Liver (tissue), 3 donors: ENCODE data around the gene CELF1.
"Not testable (repeated sequence)": the region's sequence is repeated elsewhere in the genome, so short reads cannot be mapped to it uniquely, and the experiment has no call there.

Source experiments
- EGR1 ChIP-seq, 2 donors: IDR thresholded peaks; 2 replicates each; pipeline ENCODE4 v1.6.1; 2016 to 2018; ENCODE audit warnings: antibody characterized with exemption in 2 of 2, low read depth in 2 of 2
- FOXA1 ChIP-seq: IDR thresholded peaks from 2 replicates; pipeline ENCODE4 v1.6.1; 2016; ENCODE audit warnings: antibody characterized with exemption
- GABPA ChIP-seq, 2 donors: IDR thresholded peaks in 1 of 2; conservative IDR thresholded peaks in 1 of 2; 2 replicates each; pipeline ENCODE4 v1.6.1; 2016; ENCODE audit warnings: antibody characterized with exemption in 2 of 2, mild to moderate bottlenecking in 1 of 2, moderate library complexity in 1 of 2
- JUND ChIP-seq, 2 donors: IDR thresholded peaks; 2 replicates each; pipeline ENCODE4 v1.6.1; 2016; ENCODE audit warnings: antibody characterized with exemption in 2 of 2
- RAD21 ChIP-seq, 2 donors: IDR thresholded peaks; 2 replicates each; pipeline ENCODE4 v1.6.1; 2016; ENCODE audit warnings: antibody characterized with exemption in 2 of 2, mild to moderate bottlenecking in 2 of 2
- RXRA ChIP-seq, 2 donors: IDR thresholded peaks; 2 replicates each; pipeline ENCODE4 v1.6.1; 2017 to 2018; ENCODE audit warnings: antibody characterized with exemption in 2 of 2, mild to moderate bottlenecking in 1 of 2
- SP1 ChIP-seq: IDR thresholded peaks from 2 replicates; pipeline ENCODE4 v1.6.1; 2018; ENCODE audit warnings: antibody characterized with exemption, mild to moderate bottlenecking
- TAF1 ChIP-seq: conservative IDR thresholded peaks from 2 replicates; pipeline ENCODE4 v1.6.1; 2016; ENCODE audit warnings: antibody characterized with exemption, mild to moderate bottlenecking
- YY1 ChIP-seq: IDR thresholded peaks from 2 replicates; pipeline ENCODE4 v1.6.1; 2016; ENCODE audit warnings: antibody characterized with exemption, mild to moderate bottlenecking
- TF ChIP-seq, protein P1 (sequence below): fragments of 150-350 bp; IDR thresholded peaks from 2 replicates; pipeline ENCODE4 v1.5.1; 2017; ENCODE audit warnings: improper control_type of control experiment, low read depth, low read length; ENCODE audit not compliant: missing input control
- TF ChIP-seq, protein P2 (sequence below): IDR thresholded peaks from 2 replicates; pipeline ENCODE4 v1.6.1; 2016; ENCODE audit warnings: antibody characterized with exemption, mild to moderate bottlenecking
- TF ChIP-seq, protein P3 (sequence below): IDR thresholded peaks from 2 replicates; pipeline ENCODE4 v1.6.1; 2016; ENCODE audit warnings: antibody characterized with exemption
- TF ChIP-seq, protein P4 (sequence below): IDR thresholded peaks from 2 replicates; pipeline ENCODE4 v1.6.1; 2016; ENCODE audit warnings: antibody characterized with exemption
- TF ChIP-seq, protein P5 (sequence below): IDR thresholded peaks from 2 replicates; pipeline ENCODE4 v1.6.1; 2016; ENCODE audit warnings: antibody characterized with exemption
- donor health status: healthy.
- donor health status: healthy.

DNA sequence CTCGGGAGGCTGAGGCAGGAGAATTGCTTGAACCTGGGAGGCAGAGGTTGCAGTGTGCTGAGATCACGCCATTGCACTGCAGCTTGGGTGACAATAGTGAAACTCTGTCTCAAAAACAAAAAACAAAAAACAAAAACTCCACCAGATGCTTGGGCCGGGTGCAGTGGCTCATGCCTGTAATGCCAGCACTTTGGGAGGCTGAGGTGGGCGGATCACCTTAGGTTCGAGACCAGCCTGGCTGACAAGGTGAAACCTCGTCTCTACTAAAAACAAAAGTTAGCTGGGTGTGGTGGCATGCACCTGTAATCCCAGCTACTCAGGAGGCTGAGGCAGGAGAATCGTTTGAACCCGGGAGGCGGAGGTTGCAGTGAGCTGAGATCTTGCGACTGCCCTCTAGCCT, 11.4 kb upstream of the CELF1 start:
- not testable (repeated sequence) for TF ChIP-seq GABPA (IDR thresholded peaks at IDR 0.05 in 1 of 2, conservative IDR thresholded peaks at IDR 0.05 in 1 of 2); TAF1; YY1; EGR1 (IDR thresholded peaks at IDR 0.05; ENCODE audit: low read depth in 2 of 2); JUND (IDR thresholded peaks at IDR 0.05); RAD21 (IDR thresholded peaks at IDR 0.05); SP1; FOXA1; RXRA (IDR thresholded peaks at IDR 0.05)
- TF ChIP-seq, protein P1, sequence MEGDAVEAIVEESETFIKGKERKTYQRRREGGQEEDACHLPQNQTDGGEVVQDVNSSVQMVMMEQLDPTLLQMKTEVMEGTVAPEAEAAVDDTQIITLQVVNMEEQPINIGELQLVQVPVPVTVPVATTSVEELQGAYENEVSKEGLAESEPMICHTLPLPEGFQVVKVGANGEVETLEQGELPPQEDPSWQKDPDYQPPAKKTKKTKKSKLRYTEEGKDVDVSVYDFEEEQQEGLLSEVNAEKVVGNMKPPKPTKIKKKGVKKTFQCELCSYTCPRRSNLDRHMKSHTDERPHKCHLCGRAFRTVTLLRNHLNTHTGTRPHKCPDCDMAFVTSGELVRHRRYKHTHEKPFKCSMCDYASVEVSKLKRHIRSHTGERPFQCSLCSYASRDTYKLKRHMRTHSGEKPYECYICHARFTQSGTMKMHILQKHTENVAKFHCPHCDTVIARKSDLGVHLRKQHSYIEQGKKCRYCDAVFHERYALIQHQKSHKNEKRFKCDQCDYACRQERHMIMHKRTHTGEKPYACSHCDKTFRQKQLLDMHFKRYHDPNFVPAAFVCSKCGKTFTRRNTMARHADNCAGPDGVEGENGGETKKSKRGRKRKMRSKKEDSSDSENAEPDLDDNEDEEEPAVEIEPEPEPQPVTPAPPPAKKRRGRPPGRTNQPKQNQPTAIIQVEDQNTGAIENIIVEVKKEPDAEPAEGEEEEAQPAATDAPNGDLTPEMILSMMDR: not testable (repeated sequence)
- TF ChIP-seq, protein P2, sequence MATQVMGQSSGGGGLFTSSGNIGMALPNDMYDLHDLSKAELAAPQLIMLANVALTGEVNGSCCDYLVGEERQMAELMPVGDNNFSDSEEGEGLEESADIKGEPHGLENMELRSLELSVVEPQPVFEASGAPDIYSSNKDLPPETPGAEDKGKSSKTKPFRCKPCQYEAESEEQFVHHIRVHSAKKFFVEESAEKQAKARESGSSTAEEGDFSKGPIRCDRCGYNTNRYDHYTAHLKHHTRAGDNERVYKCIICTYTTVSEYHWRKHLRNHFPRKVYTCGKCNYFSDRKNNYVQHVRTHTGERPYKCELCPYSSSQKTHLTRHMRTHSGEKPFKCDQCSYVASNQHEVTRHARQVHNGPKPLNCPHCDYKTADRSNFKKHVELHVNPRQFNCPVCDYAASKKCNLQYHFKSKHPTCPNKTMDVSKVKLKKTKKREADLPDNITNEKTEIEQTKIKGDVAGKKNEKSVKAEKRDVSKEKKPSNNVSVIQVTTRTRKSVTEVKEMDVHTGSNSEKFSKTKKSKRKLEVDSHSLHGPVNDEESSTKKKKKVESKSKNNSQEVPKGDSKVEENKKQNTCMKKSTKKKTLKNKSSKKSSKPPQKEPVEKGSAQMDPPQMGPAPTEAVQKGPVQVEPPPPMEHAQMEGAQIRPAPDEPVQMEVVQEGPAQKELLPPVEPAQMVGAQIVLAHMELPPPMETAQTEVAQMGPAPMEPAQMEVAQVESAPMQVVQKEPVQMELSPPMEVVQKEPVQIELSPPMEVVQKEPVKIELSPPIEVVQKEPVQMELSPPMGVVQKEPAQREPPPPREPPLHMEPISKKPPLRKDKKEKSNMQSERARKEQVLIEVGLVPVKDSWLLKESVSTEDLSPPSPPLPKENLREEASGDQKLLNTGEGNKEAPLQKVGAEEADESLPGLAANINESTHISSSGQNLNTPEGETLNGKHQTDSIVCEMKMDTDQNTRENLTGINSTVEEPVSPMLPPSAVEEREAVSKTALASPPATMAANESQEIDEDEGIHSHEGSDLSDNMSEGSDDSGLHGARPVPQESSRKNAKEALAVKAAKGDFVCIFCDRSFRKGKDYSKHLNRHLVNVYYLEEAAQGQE: not testable (repeated sequence)
- TF ChIP-seq, protein P3, sequence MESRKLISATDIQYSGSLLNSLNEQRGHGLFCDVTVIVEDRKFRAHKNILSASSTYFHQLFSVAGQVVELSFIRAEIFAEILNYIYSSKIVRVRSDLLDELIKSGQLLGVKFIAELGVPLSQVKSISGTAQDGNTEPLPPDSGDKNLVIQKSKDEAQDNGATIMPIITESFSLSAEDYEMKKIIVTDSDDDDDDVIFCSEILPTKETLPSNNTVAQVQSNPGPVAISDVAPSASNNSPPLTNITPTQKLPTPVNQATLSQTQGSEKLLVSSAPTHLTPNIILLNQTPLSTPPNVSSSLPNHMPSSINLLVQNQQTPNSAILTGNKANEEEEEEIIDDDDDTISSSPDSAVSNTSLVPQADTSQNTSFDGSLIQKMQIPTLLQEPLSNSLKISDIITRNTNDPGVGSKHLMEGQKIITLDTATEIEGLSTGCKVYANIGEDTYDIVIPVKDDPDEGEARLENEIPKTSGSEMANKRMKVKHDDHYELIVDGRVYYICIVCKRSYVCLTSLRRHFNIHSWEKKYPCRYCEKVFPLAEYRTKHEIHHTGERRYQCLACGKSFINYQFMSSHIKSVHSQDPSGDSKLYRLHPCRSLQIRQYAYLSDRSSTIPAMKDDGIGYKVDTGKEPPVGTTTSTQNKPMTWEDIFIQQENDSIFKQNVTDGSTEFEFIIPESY: not testable (repeated sequence)
- TF ChIP-seq, protein P4, sequence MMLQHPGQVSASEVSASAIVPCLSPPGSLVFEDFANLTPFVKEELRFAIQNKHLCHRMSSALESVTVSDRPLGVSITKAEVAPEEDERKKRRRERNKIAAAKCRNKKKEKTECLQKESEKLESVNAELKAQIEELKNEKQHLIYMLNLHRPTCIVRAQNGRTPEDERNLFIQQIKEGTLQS: not testable (repeated sequence)
- TF ChIP-seq, protein P5, sequence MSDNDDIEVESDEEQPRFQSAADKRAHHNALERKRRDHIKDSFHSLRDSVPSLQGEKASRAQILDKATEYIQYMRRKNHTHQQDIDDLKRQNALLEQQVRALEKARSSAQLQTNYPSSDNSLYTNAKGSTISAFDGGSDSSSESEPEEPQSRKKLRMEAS: not testable (repeated sequence)
